ENCODE data around the gene FRMD4B. TPM values are rescaled to one million over a fixed set of nuclear protein-coding genes. Genes with fewer than 3 reads are reported as not detected.

The FRMD4B gene
- total RNA-seq, 2 experiments from 2014 or later: not detected

DNA sequence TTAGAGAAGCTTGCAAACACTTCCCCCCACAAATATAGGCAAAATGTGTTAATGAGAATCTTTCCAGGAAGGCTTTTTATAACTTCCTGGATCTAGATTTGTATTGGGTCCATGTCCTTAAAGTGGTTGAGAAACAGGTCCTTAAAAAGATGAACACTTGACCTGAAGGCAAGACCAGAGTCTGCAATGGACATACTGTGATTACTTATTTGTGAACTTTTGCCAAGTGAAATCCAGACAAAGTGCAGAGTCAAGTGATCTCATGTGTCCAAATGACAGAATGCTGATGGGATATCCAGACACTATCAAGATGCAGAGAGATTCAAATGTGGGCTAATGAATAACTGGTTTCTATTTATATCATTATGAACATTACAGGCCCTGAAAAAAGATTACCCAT is 43.8 kb downstream of the FRMD4B start:
- BruUV-seq (replicated peaks): no TSS peak
- Histone ChIP-seq H4K20me1 (ENCODE audit: insufficient read depth, low read length) (no peaks in the 10 kb centered on the region), H3K27ac (ENCODE audit: low read depth, low read length, poor library complexity, severe bottlenecking) (no peak overlapping the region), H2AFZ (ENCODE audit: low read length) (no peak overlapping the region), H3K9me2 (ENCODE audit: insufficient read depth, low read length) (no peaks in the 10 kb centered on the region), H3K4me1 (ENCODE audit: insufficient read depth, low read length, poor library complexity, severe bottlenecking) (no peaks in the 10 kb centered on the region), H3K4me2 (ENCODE audit: low read length) (no peak overlapping the region), H3K9me3 (ENCODE audit: low read length) (no peaks in the 10 kb centered on the region), H3K36me3 (ENCODE audit: insufficient read depth, low read length) (no peaks in the 10 kb centered on the region), H3K4me3 (ENCODE audit: low read depth, low read length, poor library complexity, severe bottlenecking) (no peak overlapping the region), H3K79me2 (ENCODE audit: insufficient read depth, low read depth, low read length) (no peaks in the 10 kb centered on the region)
- ChIA-PET POLR2A (no interaction called here), CTCF (ENCODE audit: unreplicated experiment) (no interaction called here)
- intact Hi-C loops (cut with micrococcal nuclease; ENCODE audit: unreplicated experiment): no loop called here
- DNase-seq (ENCODE audit: low spot score): no peak
- TF ChIP-seq CTCF (conservative IDR thresholded peaks at IDR 0.05; ENCODE audit: low read length): no peak
- no peak for TF ChIP-seq EZH2phosphoT487 (IDR thresholded peaks at IDR 0.05; ENCODE audit: borderline replicate concordance, low read depth, low read length)

DNA sequence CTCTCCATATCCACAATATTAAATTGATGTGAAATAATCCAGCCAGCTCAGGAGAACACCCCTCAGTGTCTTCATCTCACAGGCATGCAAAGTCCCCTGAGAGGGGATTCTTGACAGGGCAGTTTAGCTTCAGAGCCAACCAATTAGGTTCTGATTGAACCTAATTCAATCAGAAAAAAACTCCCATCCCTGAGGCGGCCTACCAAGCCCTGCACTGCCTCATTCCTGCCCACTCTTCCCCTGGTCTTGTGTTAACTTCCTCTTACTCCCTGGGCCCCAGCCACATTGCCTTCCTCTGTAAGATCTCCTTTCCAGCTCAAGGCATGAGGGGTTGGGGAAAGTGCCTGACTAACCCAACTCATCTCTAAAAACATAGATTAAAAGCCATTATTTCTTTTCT is 46.1 kb downstream of the FRMD4B start:
- Histone ChIP-seq H3K79me2 (ENCODE audit: insufficient read depth, low read depth, low read length) (no peaks in the 10 kb centered on the region), H3K4me1 (ENCODE audit: insufficient read depth, low read length, poor library complexity, severe bottlenecking) (no peaks in the 10 kb centered on the region), H4K20me1 (ENCODE audit: insufficient read depth, low read length) (no peaks in the 10 kb centered on the region), H3K27ac (ENCODE audit: low read depth, low read length, poor library complexity, severe bottlenecking) (no peak overlapping the region), H3K9me2 (ENCODE audit: insufficient read depth, low read length) (no peaks in the 10 kb centered on the region), H2AFZ (ENCODE audit: low read length) (no peak overlapping the region), H3K4me3 (ENCODE audit: low read depth, low read length, poor library complexity, severe bottlenecking) (no peak overlapping the region), H3K9me3 (ENCODE audit: low read length) (no peaks in the 10 kb centered on the region), H3K4me2 (ENCODE audit: low read length) (no peak overlapping the region), H3K36me3 (ENCODE audit: insufficient read depth, low read length) (no peaks in the 10 kb centered on the region)
- POLR2A ChIA-PET: no interaction called here
- BruUV-seq (replicated peaks): no TSS peak
- no peak for TF ChIP-seq CTCF (conservative IDR thresholded peaks at IDR 0.05; ENCODE audit: low read length)
- no peak for DNase-seq (ENCODE audit: low spot score)
- intact Hi-C loops (cut with micrococcal nuclease; ENCODE audit: unreplicated experiment): no loop called here
- CTCF ChIA-PET (ENCODE audit: unreplicated experiment): no interaction called here

DNA sequence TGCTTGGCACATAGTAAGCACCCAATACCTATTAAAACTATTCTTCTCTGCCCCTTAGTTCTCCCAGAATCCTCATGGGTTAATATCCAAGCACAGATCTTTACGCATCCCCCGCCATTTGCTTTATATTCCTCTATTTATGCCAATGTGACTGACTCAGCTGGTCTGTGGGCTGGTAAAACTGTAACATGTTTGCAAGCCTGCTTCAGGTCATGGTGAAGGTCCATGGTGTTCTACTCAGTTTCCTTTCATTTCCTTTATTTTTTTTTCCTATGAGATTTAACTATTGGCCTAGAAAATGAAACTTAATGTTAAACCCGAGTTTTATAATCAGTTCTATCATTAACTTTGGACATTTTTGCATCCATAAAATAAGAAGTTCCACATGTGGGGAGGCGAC is 47.0 kb downstream of the FRMD4B start:
- H3K4me2 ChIP-seq (ENCODE audit: low read length): no peak overlapping the region
- no peak overlapping the region for H3K27ac ChIP-seq (ENCODE audit: low read depth, low read length, poor library complexity, severe bottlenecking)
- no peak overlapping the region for H3K4me3 ChIP-seq (ENCODE audit: low read depth, low read length, poor library complexity, severe bottlenecking)
- no peaks in the 10 kb centered on the region for H3K9me2 ChIP-seq (ENCODE audit: insufficient read depth, low read length)
- POLR2A ChIA-PET: no interaction called here
- H3K36me3 ChIP-seq (ENCODE audit: insufficient read depth, low read length): no peaks in the 10 kb centered on the region
- no peak overlapping the region for H2AFZ ChIP-seq (ENCODE audit: low read length)
- CTCF ChIA-PET (ENCODE audit: unreplicated experiment): no interaction called here
- intact Hi-C loops (cut with micrococcal nuclease; ENCODE audit: unreplicated experiment): no loop called here
- no peak for TF ChIP-seq EZH2phosphoT487 (IDR thresholded peaks at IDR 0.05; ENCODE audit: borderline replicate concordance, low read depth, low read length)
- TF ChIP-seq CTCF (conservative IDR thresholded peaks at IDR 0.05; ENCODE audit: low read length): no peak
- no peaks in the 10 kb centered on the region for H4K20me1 ChIP-seq (ENCODE audit: insufficient read depth, low read length)
- no peak for DNase-seq (ENCODE audit: low spot score)
- no peaks in the 10 kb centered on the region for H3K9me3 ChIP-seq (ENCODE audit: low read length)
- H3K79me2 ChIP-seq (ENCODE audit: insufficient read depth, low read depth, low read length): no peaks in the 10 kb centered on the region
- no peaks in the 10 kb centered on the region for H3K4me1 ChIP-seq (ENCODE audit: insufficient read depth, low read length, poor library complexity, severe bottlenecking)
- no TSS peak for BruUV-seq (replicated peaks)

All from OCI-LY7 (cell line).